ENCODE data around the gene DLG5.

DNA sequence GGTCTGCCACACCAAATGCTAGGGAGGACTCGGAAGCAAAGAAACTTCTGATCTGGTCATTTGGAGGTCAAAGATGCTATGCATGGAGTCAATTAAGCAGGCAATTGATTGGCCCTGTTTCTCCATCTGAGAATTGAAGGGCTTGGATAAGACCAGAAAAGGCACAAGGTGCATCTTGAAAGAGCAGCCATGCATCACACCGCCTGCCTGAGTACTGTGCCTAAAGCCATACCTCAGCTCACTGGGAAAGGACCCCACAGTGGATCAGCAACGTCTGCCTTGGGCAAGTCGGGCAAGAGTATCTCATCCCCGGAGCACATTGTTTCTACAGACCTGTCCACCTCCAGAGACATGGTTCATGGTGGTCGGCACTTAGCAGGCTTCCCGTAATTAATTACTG, 42.4 kb downstream of the DLG5 start:
- TF ChIP-seq, protein P1, sequence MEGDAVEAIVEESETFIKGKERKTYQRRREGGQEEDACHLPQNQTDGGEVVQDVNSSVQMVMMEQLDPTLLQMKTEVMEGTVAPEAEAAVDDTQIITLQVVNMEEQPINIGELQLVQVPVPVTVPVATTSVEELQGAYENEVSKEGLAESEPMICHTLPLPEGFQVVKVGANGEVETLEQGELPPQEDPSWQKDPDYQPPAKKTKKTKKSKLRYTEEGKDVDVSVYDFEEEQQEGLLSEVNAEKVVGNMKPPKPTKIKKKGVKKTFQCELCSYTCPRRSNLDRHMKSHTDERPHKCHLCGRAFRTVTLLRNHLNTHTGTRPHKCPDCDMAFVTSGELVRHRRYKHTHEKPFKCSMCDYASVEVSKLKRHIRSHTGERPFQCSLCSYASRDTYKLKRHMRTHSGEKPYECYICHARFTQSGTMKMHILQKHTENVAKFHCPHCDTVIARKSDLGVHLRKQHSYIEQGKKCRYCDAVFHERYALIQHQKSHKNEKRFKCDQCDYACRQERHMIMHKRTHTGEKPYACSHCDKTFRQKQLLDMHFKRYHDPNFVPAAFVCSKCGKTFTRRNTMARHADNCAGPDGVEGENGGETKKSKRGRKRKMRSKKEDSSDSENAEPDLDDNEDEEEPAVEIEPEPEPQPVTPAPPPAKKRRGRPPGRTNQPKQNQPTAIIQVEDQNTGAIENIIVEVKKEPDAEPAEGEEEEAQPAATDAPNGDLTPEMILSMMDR (conservative IDR thresholded peaks at IDR 0.05): no peak
- no peak for TF ChIP-seq EZH2 (IDR thresholded peaks at IDR 0.05; ENCODE audit: low read depth)

Measured in PC-9 (cell line).